NB4 (cell line): ENCODE measurements around the gene PTPN3.
A peak's percentile ranks its signal among the peaks of the same experiment; 100 is the strongest.

Experiments
- DNase-seq: peaks from one replicate; pipeline ENCODE4 v3.0.0; 2010; ENCODE audit warnings: low read depth
- H3K4me3 ChIP-seq: one replicate; pipeline ENCODE4 v1.5.1; 2011; ENCODE audit warnings: mild to moderate bottlenecking, low read depth, low read length, moderate library complexity
- CTCF ChIP-seq: IDR thresholded peaks from one replicate; pipeline ENCODE4 v1.5.1; 2012; ENCODE audit warnings: low read depth, low read length
- MAX ChIP-seq: IDR thresholded peaks from 2 replicates; pipeline ENCODE4 v1.6.1; 2011; ENCODE audit warnings: low read depth, low read length
- MYC ChIP-seq: IDR thresholded peaks from 2 replicates; pipeline ENCODE4 v1.6.1; 2011; ENCODE audit warnings: low read depth, low read length
- POLR2A ChIP-seq: IDR thresholded peaks from 2 replicates; pipeline ENCODE4 v1.6.1; 2011; ENCODE audit warnings: mild to moderate bottlenecking; ENCODE audit not compliant: insufficient read length; ENCODE audit errors: extremely low read depth

PTPN3 gene

DNA sequence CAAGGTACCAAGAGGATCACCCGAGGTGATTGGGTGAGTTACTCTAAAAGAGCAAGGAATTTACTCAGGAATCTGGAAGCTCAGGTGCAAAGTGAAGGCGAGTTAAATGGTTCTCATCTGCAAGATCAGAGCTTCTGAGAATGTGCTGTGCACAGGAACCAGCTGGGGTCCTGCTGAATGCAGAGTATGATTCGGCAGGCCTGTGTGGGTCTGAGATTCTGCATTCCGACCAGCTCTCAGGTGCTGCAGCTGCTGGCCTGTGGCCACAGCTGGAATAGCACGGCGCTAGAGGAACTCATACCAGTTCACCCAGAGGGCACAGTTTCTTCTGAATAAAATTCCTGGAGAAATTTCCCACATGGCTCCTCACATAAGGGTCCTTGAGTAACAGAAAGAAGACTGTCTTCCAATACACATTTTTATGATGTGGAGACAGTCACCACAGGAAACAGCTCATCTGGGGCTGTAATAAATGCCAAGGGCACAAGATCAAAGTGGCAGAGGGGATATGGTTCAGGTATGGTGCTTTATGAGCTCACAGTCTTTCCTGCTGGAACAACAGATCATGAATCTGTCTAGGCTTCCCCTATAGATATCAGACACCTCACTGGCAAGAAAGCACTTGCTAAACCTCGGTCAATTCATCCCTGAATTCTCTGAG, 83.9 kb downstream of the PTPN3 start:
- H3K4me3 ChIP-seq = no peak overlapping the region
- no peak for TF ChIP-seq MAX
- no peak for TF ChIP-seq CTCF
- TF ChIP-seq POLR2A = no peak
- no peak for TF ChIP-seq MYC
- DNase-seq = peak; percentile 33

DNA sequence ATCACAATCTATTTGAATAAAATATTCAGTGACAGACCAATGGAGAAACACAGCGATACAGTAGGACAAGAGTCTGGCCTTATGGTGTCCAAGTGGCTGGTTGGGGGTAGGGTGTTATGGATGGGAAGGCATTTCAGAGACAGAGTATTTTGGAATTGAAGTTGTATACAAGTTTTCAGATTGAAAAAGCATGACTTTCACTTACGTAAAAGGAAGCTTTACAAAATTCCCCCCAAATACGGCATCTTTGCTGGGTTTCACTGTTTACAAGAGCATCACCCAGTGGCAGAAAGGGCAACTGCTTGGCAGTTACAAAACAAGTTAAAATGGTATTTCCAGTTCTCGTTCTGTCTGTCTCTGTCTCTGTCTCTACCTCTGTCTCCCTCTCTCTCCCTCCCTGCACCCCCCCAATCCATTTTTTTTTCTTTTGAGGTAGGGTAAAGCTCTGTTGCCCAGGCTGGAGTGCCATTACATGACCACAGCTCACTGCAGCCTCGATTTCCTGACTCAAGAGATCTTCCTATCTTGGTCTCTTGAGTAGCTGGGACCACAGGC, 86.2 kb downstream of the PTPN3 start:
- peak; percentile 87 for DNase-seq
- H3K4me3 ChIP-seq = peak overlapping the region; percentile 14
- peak; percentile 91 for TF ChIP-seq CTCF
- TF ChIP-seq MAX = 0 out of 2 replicates have a peak, but pooled peaks have one; percentile 47
- 0 out of 2 replicates have a peak, but pooled peaks have one; percentile 31 for TF ChIP-seq MYC
- no peak for TF ChIP-seq POLR2A

GRCh38 chr9:109411069-109411761, 86.9 kb downstream of the PTPN3 start:
- peak; percentile 84 for DNase-seq
- peak overlapping the region; percentile 14 for H3K4me3 ChIP-seq
- TF ChIP-seq CTCF (no peak), POLR2A (no peak), MYC (no peak), MAX (peak; percentile 53; the same call in 1 of the 2 replicates)

- TF ChIP-seq POLR2A = no peak
- TF ChIP-seq MAX = no peak
- TF ChIP-seq MYC = no peak
- peak; percentile 24 for TF ChIP-seq CTCF
- H3K4me3 ChIP-seq = no peak overlapping the region
- DNase-seq = no peak
These were observed 88.2 kb downstream of the PTPN3 start for GRCh38 chr9:109409773-109410397.

- no peak for DNase-seq
- H3K4me3 ChIP-seq = no peak overlapping the region
- TF ChIP-seq POLR2A = no peak
- TF ChIP-seq MAX = no peak
- TF ChIP-seq MYC = no peak
- no peak for TF ChIP-seq CTCF
These were observed 89.2 kb downstream of the PTPN3 start for GRCh38 chr9:109408759-109409462.
